NCI-H82 treated with DMSO at 0.1 percent for 48 hours (cell line): ENCODE results near the gene PLCB2.

ENCODE experiments used
- DNase-seq: peaks from one replicate; lab custom pipeline; 2025; ENCODE audit not compliant: unreplicated experiment; lab: John Stamatoyannopoulos, UW

Gene PLCB2

GRCh38 chr15:40239693-40240618 is 67.8 kb downstream of the PLCB2 start:
- DNase-seq: no peak

DNA sequence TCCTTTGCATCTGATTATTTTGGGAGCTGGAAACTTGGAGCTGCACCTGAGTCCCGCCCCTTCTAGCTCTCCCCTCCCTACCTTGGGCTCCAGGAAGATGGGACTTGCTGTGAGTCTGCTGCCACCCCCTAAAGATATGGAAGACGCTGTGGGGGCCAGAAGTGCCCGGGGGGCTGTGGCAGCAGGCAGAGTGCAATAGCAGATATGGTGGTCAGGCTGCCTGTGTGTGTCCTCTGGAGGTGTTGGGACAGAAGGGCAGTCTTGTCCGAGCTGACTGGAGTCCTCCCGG is 68.4 kb downstream of the PLCB2 start:
- no peak for DNase-seq

GRCh38 chr15:40238532-40239403 is 69.0 kb downstream of the PLCB2 start, which contains the start of gene PAK6:
Gene PAK6, plus strand, starts transcription at chr15:40239063. Its CDS starts 25,723 bp downstream, at chr15:40264786.
- DNase-seq: no peak
